NOMO-1 treated with DMSO at 0.1 percent for 48 hours (cell line): ENCODE data around the gene HECTD1.
A peak's percentile ranks its signal among the peaks of the same experiment; 100 is the strongest.
"Not testable (repeated sequence)": the region's sequence is repeated elsewhere in the genome, so short reads cannot be mapped to it uniquely, and the experiment has no call there.

ENCODE experiments used
- DNase-seq: peaks from one replicate; lab custom pipeline; 2025; ENCODE audit not compliant: unreplicated experiment; lab: John Stamatoyannopoulos, UW

Gene HECTD1

GRCh38 chr14:31228533-31228932, 20.9 kb upstream of the HECTD1 start:
- DNase-seq: peak; percentile 34

GRCh38 chr14:31224808-31225207, 17.2 kb upstream of the HECTD1 start:
- no peak for DNase-seq

- no peak for DNase-seq
Observed at GRCh38 chr14:31223331-31223730, 15.7 kb upstream of the HECTD1 start.

- DNase-seq: no peak
Observed at GRCh38 chr14:31222834-31223233, 15.2 kb upstream of the HECTD1 start.

DNA sequence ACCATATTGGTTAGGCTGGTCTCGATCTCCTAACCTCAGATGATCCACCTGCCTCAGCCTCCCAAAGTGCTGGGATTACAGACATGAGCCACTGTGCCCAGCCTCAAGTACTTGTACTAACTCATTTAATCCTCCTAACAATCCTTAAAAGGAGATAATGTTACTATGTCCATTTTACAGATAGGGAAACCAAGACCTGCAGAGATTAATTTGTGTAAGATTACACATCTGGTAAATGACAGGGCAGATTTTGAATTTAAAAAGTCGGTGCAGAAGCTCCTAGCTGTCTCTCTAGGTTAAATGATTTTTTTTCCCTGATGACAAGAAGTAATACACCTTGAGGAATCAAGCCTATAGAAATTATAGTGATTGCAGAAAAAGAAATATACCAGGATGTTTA, 13.7 kb upstream of the HECTD1 start:
- DNase-seq: no peak

GRCh38 chr14:31219169-31219568, 11.6 kb upstream of the HECTD1 start:
- DNase-seq: no peak

DNA sequence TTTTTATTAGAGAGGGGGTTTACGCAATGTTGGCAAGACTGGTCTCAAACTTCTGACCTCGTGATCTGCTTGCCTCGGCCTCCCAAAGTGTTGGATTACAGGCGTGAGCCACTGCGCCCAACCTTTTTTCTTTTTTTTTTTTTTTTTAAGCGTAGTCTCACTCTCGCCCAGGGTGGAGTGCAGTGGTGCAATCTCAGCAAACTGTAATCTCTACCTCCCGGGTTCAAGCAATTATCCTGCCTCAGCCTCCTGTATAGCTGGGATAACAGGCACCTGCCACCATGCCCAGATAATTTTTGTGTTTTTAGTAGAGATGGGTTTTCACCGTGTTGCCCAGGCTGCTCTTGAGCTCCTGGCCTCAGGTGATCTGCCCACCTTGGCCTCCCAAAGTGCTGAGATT, 8.8 kb upstream of the HECTD1 start:
- DNase-seq: no peak

DNA sequence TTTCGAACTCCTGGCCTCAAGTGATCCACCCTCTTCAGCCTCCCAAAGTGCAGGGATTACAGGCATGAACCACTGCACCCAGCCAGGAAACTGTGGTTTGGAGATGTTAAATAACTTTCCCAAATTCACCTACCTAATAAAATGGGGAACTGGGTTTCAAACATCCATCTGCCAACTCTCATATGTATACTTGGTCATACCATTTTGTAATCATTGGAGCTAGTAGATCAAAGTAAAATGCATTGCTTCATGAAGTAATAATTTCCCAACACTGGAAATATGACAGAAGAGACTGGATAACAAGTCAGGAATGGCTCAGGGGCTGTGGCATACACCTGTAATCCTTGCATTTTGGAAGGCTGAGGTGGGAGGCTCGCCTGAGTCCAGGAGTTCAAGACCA, 5.3 kb upstream of the HECTD1 start:
- no peak for DNase-seq

DNA sequence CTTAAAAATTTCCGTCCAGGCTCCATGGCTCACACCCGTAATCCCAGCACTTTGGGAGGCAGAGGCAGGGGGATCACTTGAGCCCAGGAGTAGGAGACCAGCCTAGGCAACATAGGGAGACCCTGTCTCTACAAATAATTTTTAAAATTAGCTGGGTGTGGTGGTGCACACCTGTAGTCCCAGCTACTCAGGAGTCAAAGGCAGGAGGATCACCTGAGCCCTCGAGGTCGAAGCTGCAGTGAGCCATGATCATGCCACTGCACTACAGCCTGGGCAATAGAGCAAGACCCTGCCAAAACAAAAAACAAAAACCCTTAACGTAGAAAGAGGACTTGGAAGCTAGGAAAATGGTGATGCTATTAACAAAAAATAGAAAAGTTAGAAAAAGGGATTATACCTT, 2.0 kb upstream of the HECTD1 start:
- DNase-seq: no peak

DNA sequence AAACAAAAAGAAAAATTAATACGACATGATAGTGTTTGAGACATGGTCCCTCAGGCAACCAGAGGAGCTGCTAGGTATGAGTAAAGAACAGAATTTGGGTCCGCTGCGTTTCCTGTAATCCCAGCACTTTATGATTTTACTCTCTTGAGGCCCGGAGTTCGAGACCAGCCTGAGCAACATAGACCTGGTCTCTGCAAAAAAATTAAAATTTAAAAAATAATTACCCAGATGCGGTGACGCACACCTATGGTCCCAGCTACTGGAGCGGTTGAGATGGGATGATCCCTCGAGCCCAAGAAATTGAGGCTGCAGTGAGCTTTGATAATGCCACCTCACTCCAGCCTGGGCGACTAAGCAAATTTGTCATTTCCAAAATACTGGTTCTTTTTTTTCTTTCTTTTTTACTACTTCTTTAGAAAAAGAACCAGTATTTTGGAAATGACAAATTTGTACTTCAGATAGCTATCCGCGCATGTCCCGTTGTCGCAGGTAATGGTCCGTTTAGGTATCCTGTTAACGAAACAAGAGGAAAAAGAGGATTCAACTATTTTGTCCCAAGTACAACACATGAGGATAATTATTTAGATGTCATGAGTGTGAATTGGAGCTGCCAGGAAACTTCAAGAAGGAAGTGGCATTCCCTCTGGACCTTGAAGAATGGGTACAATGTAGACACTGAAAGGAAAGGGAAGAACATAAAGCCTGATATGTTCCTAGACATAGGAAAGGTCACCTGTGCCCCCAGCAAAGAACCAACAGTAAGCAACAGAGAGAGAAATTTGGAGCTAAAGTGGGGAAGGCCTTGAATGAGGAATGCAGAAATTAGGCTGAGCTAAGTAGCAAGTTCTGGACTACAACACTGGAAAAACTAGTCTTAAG, 1.2 kb upstream of the HECTD1 start:
- no peak for DNase-seq

DNA sequence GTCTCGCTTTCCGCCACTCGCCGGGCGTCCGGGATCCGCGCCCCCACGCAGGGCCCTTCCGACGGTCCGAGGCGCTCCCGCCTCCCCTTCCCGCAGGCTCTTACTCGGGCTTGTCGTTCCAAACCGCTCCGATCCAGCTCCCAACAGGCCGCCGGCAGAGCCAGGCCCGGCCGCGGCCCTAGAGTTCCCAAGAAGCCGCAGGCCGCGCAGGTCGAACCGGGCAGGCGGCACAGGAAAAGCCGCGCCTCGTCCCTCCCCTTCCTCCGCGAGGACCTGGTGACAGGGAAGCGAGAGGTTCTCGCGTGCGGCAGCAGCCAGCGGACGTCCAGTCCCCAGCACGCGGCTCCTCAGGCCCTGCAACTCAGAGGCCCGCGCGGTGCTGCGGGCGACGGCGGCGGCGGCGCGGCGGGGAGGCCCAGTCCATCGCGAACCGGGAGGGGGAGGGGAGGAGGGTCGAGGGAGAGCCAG, 272 bp downstream of the HECTD1 start:
- DNase-seq: no peak

DNA sequence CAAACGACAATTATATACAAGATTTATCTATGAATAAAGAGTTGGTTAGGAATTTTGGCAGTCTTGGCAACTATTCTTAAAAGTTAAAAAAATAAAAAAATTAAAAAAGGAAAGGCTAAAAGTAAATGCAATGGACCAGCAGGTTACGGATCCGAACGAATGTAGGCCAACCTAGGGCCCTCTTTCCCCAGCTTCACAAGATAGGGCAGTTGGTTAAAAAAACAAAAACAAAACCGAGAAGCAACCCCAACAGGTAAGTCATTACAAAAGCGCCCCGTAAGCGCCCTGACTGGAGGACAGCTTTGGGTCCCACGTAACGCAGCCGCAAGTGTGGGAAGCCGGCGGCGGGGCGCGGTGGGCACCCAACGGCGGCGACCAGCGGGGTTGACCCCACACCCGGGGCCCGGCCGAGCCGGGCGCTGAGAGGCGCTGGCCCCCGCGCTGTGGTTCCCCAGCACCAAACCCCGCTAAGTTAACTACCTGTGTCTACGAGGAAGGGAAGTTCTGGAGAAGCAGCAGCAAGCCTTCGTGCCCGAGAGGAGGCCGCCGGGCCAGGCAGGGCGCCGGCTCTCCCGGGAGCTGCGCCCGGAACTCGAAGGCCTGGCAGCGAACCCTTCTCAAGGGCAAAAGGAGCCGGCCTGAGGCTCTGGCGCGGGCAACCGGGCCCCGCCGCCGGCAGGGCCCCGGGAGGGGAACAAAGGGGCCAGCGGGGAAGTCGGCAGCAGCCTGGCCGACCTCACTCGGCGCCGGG, 882 bp downstream of the HECTD1 start:
- peak; percentile 37 for DNase-seq

DNA sequence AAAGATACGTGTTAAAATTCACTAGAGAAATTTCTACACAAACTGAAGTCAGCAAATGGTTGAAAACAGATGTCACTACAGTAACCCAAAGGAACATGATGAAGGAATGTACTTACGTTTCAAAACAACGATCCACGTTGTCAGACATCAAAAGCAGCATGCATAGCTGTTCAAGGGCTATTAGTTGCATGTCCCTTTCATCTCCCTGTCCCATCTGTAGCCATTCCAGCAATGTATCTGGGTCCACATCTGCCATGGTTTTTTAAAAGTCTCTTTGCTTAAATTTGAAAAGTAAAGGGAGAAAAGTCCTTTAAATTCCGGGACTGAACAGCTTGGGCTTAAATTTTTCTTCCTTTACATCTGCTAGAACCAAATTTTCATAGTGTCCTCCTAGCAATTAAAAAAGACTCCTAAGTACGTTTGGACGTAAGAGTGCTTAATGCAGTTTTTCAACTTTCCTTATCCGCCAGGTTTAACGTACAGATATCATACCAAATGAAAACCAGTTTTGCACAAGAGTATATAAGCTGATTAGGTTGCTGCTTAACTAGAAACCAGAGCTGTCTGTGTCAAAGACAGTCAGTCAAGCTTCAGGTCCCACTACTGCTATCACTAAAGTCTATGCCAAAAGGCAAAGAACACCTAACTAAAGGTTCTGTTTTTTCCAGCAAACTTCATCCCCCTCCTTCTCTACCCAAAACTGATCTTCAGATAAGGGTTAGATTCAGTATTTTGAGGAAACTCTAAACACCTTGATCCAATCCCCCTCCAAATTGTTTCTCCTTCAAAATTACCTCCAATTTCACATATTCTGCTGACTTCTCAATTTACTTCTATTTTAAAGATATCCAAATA, 1.7 kb downstream of the HECTD1 start:
- peak; percentile 8 for DNase-seq

DNA sequence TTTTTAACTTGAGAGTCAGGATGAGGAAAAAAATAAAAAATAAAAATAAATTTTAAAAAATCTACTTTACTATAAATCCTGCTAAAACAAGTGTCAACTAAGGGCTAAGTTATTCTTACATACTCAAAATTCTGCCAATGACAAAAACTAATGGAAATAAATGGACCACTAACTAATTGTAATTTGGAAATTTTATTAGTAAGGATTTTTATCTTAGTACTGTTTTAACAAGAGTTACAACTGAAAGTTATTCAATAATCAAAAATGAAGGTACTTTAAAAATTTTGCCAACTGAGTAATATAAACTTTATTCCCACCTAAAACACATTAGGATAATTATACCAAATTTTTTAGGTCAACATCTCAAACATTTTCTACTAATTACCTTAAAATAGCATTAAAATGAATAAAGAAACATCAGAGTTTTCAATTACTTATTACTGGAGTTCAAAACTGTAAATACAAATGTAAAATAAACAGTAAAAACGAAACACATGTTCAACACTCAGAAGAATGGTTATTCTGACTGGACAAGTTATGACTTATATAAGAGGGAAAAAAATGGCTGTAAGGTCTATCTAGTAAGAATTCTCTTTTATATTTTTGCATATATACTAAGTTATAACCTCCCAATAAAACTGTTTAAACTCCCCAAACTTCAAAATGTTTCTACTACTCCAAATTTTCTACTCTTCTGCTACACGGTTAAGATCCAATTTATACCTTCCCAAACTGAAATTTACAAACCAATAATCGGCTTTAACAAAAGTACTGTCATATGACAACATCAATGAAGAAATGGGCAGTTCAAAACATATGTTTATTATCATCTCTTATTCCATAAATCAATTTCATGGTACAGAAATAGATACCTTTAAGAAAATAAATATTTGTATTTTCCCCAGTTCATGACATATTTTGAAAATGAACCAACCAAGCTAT, 2.7 kb downstream of the HECTD1 start:
- DNase-seq: no peak

- DNase-seq: not testable (repeated sequence)
Observed at GRCh38 chr14:31203899-31204592, 3.5 kb downstream of the HECTD1 start.

GRCh38 chr14:31203414-31203742, 4.2 kb downstream of the HECTD1 start:
- no peak for DNase-seq

GRCh38 chr14:31201111-31201510, 6.5 kb downstream of the HECTD1 start:
- DNase-seq: no peak

GRCh38 chr14:31200702-31200990, 6.9 kb downstream of the HECTD1 start:
- no peak for DNase-seq

GRCh38 chr14:31197671-31198070, 9.9 kb downstream of the HECTD1 start:
- DNase-seq: no peak
